ENCODE results near the gene SCYGR5. TPM values are rescaled to one million over a fixed set of nuclear protein-coding genes. Genes with fewer than 3 reads are reported as not detected.

The SCYGR5 gene
- total and polyA plus RNA-seq, 2 donors (not counting 1 experiment from before 2014, with no cell fraction given): not detected

DNA sequence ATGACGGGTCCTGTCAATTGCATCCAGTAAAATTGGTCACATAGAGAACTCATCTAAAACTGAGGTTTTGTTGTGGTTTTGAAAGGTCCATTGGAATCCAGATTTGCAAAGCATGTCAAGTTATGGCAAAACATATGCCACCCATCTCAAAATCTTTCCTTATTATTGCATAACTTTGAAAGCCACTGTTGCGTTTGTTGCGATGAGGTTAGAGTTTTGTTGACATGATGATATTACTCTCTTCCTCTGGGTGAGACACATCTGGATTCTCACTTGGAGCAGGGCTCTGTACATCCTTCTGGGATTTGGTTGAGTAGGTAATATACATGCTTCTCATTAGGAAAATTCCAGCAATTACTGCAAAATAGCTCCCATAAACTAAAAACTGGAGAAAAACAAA, 20.6 kb downstream of the SCYGR5 start:
- TF ChIP-seq, protein P1, sequence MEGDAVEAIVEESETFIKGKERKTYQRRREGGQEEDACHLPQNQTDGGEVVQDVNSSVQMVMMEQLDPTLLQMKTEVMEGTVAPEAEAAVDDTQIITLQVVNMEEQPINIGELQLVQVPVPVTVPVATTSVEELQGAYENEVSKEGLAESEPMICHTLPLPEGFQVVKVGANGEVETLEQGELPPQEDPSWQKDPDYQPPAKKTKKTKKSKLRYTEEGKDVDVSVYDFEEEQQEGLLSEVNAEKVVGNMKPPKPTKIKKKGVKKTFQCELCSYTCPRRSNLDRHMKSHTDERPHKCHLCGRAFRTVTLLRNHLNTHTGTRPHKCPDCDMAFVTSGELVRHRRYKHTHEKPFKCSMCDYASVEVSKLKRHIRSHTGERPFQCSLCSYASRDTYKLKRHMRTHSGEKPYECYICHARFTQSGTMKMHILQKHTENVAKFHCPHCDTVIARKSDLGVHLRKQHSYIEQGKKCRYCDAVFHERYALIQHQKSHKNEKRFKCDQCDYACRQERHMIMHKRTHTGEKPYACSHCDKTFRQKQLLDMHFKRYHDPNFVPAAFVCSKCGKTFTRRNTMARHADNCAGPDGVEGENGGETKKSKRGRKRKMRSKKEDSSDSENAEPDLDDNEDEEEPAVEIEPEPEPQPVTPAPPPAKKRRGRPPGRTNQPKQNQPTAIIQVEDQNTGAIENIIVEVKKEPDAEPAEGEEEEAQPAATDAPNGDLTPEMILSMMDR (conservative IDR thresholded peaks at IDR 0.05 in 1 of 2, IDR thresholded peaks at IDR 0.05 in 1 of 2; ENCODE audit: low read depth in 1 of 2, low read length in 2 of 2): no peak
- TF ChIP-seq EZH2 (IDR thresholded peaks at IDR 0.05; ENCODE audit: low read length, missing control alignments): no peak
- Histone ChIP-seq H3K9me3 (ENCODE audit: control insufficient read depth, insufficient read depth, low read depth, low read length) (no peaks in the 10 kb centered on the region), H3K4me2 (ENCODE audit: extremely low read depth, insufficient read depth, low read length) (no peak overlapping the region), H3K36me3 (ENCODE audit: control insufficient read depth, insufficient read depth, low read length) (no peaks in the 10 kb centered on the region), H3K79me2 (ENCODE audit: control insufficient read depth, insufficient read depth, low read length) (no peaks in the 10 kb centered on the region), H3K9ac (ENCODE audit: insufficient read depth, low read length) (no peak overlapping the region), H4K20me1 (ENCODE audit: control insufficient read depth, extremely low read depth, insufficient read depth, low read length) (no peaks in the 10 kb centered on the region), H2AFZ (ENCODE audit: low read length) (no peak overlapping the region), H3K27me3 (ENCODE audit: control insufficient read depth, insufficient read depth, low read length) (no peaks in the 10 kb centered on the region), H3K4me1 (ENCODE audit: control insufficient read depth, extremely low read depth, insufficient read depth, low read length) (no peaks in the 10 kb centered on the region), H3K4me3 (replicated peaks in 1 of 4; ENCODE audit: control extremely low read depth in 1 of 4, insufficient read depth in 1 of 4, low read depth in 3 of 4, low read length in 4 of 4) (no peak overlapping the region), H3K27ac (ENCODE audit: insufficient read depth, low read length) (no peak overlapping the region)
- DNase-seq (ENCODE audit: low read depth in 2 of 2): no peak

DNA sequence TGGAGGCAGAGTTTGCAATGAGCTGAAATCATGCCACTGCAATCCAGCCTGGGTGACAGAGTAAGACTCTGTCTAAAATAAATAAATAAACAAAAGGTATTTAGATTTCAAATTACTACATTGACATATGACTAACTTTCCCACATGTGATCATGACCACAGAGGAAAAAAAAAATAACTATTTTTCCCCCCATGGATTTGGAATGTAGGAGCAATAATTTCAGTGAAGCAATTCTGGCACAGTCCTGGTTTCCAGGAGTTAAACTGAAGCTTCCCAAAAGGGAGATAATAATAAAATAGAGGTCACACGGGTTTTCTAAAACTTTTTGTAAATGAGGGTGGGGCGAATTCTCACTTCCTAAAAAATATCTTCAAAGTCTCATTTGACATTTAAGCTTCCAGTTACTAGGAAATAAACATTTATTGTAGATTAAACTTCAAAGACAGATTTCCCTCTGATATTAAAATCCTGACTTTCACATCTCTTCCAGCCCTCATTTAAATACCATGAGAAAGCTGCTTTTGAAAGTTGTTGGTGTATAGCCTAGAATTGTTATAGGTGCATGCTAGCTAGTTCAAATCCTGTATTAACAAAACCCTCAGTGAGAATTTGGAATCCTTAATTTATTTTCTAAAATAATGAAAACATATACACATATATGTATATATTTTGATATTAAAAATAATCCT, 30.5 kb downstream of the SCYGR5 start:
- Histone ChIP-seq H4K20me1 (ENCODE audit: control insufficient read depth, extremely low read depth, insufficient read depth, low read length) (no peaks in the 10 kb centered on the region), H2AFZ (ENCODE audit: low read length) (no peak overlapping the region), H3K4me3 (replicated peaks in 1 of 4; ENCODE audit: control extremely low read depth in 1 of 4, insufficient read depth in 1 of 4, low read depth in 3 of 4, low read length in 4 of 4) (no peak overlapping the region), H3K79me2 (ENCODE audit: control insufficient read depth, insufficient read depth, low read length) (no peaks in the 10 kb centered on the region), H3K4me2 (ENCODE audit: extremely low read depth, insufficient read depth, low read length) (no peak overlapping the region), H3K9me3 (ENCODE audit: control insufficient read depth, insufficient read depth, low read depth, low read length) (no peaks in the 10 kb centered on the region), H3K9ac (ENCODE audit: insufficient read depth, low read length) (no peak overlapping the region), H3K4me1 (ENCODE audit: control insufficient read depth, extremely low read depth, insufficient read depth, low read length) (no peaks in the 10 kb centered on the region), H3K27ac (ENCODE audit: insufficient read depth, low read length) (no peak overlapping the region), H3K27me3 (ENCODE audit: control insufficient read depth, insufficient read depth, low read length) (no peaks in the 10 kb centered on the region), H3K36me3 (ENCODE audit: control insufficient read depth, insufficient read depth, low read length) (no peaks in the 10 kb centered on the region)
- TF ChIP-seq EZH2 (IDR thresholded peaks at IDR 0.05; ENCODE audit: low read length, missing control alignments): no peak
- TF ChIP-seq, protein P1 (conservative IDR thresholded peaks at IDR 0.05 in 1 of 2, IDR thresholded peaks at IDR 0.05 in 1 of 2; ENCODE audit: low read depth in 1 of 2, low read length in 2 of 2): no peak
- no peak for DNase-seq (ENCODE audit: low read depth in 2 of 2)

DNA sequence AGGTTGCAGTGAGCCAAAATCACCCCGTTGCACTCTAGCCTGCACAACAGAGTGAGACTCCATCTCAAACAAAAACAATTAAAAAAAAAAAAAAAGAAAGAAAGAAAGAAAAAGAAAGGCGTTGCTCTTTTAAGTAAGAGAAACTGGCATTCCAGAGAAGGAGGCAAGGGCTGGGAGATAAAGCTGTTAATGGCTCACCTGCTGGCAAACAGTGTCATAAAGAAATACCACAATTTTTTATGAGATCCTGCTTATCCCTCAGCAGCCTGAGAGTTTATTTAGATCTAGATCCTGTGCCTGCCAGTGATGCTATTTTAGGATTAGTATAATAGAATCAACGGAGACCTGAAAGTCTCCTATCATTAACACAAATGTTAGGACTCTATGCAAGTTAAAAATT, 35.0 kb downstream of the SCYGR5 start:
- no peak overlapping the region for H3K4me2 ChIP-seq (ENCODE audit: extremely low read depth, insufficient read depth, low read length)
- no peak overlapping the region for H3K27ac ChIP-seq (ENCODE audit: insufficient read depth, low read length)
- no peak overlapping the region for H3K9ac ChIP-seq (ENCODE audit: insufficient read depth, low read length)
- no peak overlapping the region for H2AFZ ChIP-seq (ENCODE audit: low read length)
- H3K9me3 ChIP-seq (ENCODE audit: control insufficient read depth, insufficient read depth, low read depth, low read length): no peaks in the 10 kb centered on the region
- TF ChIP-seq EZH2 (IDR thresholded peaks at IDR 0.05; ENCODE audit: low read length, missing control alignments): no peak
- TF ChIP-seq, protein P1 (conservative IDR thresholded peaks at IDR 0.05 in 1 of 2, IDR thresholded peaks at IDR 0.05 in 1 of 2; ENCODE audit: low read depth in 1 of 2, low read length in 2 of 2): no peak
- H3K4me1 ChIP-seq (ENCODE audit: control insufficient read depth, extremely low read depth, insufficient read depth, low read length): no peaks in the 10 kb centered on the region
- H4K20me1 ChIP-seq (ENCODE audit: control insufficient read depth, extremely low read depth, insufficient read depth, low read length): no peaks in the 10 kb centered on the region
- H3K36me3 ChIP-seq (ENCODE audit: control insufficient read depth, insufficient read depth, low read length): no peaks in the 10 kb centered on the region
- no peak for DNase-seq (ENCODE audit: low read depth in 2 of 2)
- no peaks in the 10 kb centered on the region for H3K27me3 ChIP-seq (ENCODE audit: control insufficient read depth, insufficient read depth, low read length)
- no peaks in the 10 kb centered on the region for H3K79me2 ChIP-seq (ENCODE audit: control insufficient read depth, insufficient read depth, low read length)
- H3K4me3 ChIP-seq (replicated peaks in 1 of 4; ENCODE audit: control extremely low read depth in 1 of 4, insufficient read depth in 1 of 4, low read depth in 3 of 4, low read length in 4 of 4): no peak overlapping the region

All from fibroblast of lung (primary cell).